ENCODE data around the gene TMEM72.

Gene TMEM72

DNA sequence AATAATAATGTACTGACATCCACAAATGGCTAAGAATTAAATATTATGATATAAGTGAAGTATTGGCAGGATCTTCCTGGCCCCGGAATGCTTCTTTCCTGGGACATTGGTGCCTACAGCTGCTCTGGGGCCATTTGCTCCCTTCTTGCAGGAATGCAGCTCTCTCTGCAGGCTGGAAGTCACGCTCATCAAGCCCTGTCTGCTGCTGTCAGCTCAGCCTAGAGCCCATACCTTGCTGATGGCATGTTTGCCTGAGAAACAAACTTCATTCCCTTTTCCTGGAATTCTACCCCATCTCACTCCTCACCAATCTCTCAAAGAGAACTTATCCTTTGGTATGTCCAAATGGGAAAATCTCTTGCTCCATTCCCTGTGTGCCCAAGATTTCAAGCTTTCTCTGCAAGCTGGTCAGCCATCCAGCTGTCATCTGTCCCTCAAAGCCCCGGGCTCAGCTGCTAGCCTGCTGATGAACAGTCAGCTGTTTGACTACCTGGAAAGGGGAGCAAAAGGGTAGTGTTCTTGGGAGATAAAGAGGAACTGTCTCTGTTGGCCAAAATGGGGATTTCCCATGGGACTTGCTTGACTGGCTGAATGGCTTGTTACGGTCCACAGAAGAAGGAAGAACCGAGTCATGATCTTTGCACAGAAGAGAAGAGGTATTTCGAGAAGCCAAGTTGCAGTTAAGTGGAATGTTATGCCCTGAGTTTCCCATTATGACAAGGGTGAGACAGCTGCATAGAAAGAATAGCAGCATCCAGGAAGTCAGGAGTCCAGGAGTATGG lies 36.4 kb downstream of the TMEM72 start:
- peaks cover 8% of the 10 kb centered on the region for H3K9me3 ChIP-seq (ENCODE audit: control insufficient read depth, low read length)
- no peak overlapping the region for H3K4me3 ChIP-seq (ENCODE audit: extremely low read depth, insufficient read depth, low read length, poor library complexity, severe bottlenecking)
- H3K27ac ChIP-seq (ENCODE audit: low read depth, low read length, severe bottlenecking), result no peak overlapping the region
- peaks cover 22% of the 10 kb centered on the region for H3K4me1 ChIP-seq (ENCODE audit: control insufficient read depth, insufficient read depth, low read length, poor library complexity, severe bottlenecking)
- no peaks in the 10 kb centered on the region for H3K36me3 ChIP-seq (ENCODE audit: control insufficient read depth, insufficient read depth, low read length)
- WGBS, 2 experiments (ENCODE audit: insufficient coverage in 2 of 2), result 93 to 95% methylated on average over 5 to 6 of the region's 6 CpGs

- H3K36me3 ChIP-seq (ENCODE audit: control insufficient read depth, insufficient read depth, low read length), result no peaks in the 10 kb centered on the region
- H3K4me3 ChIP-seq (ENCODE audit: extremely low read depth, insufficient read depth, low read length, poor library complexity, severe bottlenecking), result no peak overlapping the region
- no peak overlapping the region for H3K27ac ChIP-seq (ENCODE audit: low read depth, low read length, severe bottlenecking)
- H3K4me1 ChIP-seq (ENCODE audit: control insufficient read depth, insufficient read depth, low read length, poor library complexity, severe bottlenecking), result peaks cover 33% of the 10 kb centered on the region
- peaks cover 8% of the 10 kb centered on the region for H3K9me3 ChIP-seq (ENCODE audit: control insufficient read depth, low read length)
- WGBS, 2 experiments (ENCODE audit: insufficient coverage in 2 of 2), result 100% methylated on average over 1 of the region's 1 CpG; no CpG with 5 or more reads in 1 of the 2 experiments
These were observed 37.5 kb downstream of the TMEM72 start for GRCh38 chr10:44948642-44949041.

- no peaks in the 10 kb centered on the region for H3K36me3 ChIP-seq (ENCODE audit: control insufficient read depth, insufficient read depth, low read length)
- H3K27ac ChIP-seq (ENCODE audit: low read depth, low read length, severe bottlenecking), result no peak overlapping the region
- peaks cover 35% of the 10 kb centered on the region for H3K4me1 ChIP-seq (ENCODE audit: control insufficient read depth, insufficient read depth, low read length, poor library complexity, severe bottlenecking)
- 79 to 93% methylated on average over 2 to 4 of the region's 5 CpGs for WGBS, 2 experiments (ENCODE audit: insufficient coverage in 2 of 2)
- no peak overlapping the region for H3K4me3 ChIP-seq (ENCODE audit: extremely low read depth, insufficient read depth, low read length, poor library complexity, severe bottlenecking)
- peaks cover 5% of the 10 kb centered on the region for H3K9me3 ChIP-seq (ENCODE audit: control insufficient read depth, low read length)
These were observed 38.1 kb downstream of the TMEM72 start for GRCh38 chr10:44949127-44949802.

- WGBS, 2 experiments (ENCODE audit: insufficient coverage in 2 of 2), result 83 to 85% methylated on average over 2 to 3 of the region's 3 CpGs
- H3K4me1 ChIP-seq (ENCODE audit: control insufficient read depth, insufficient read depth, low read length, poor library complexity, severe bottlenecking), result peaks cover 35% of the 10 kb centered on the region
These were observed 38.8 kb downstream of the TMEM72 start for GRCh38 chr10:44949915-44950314.

DNA sequence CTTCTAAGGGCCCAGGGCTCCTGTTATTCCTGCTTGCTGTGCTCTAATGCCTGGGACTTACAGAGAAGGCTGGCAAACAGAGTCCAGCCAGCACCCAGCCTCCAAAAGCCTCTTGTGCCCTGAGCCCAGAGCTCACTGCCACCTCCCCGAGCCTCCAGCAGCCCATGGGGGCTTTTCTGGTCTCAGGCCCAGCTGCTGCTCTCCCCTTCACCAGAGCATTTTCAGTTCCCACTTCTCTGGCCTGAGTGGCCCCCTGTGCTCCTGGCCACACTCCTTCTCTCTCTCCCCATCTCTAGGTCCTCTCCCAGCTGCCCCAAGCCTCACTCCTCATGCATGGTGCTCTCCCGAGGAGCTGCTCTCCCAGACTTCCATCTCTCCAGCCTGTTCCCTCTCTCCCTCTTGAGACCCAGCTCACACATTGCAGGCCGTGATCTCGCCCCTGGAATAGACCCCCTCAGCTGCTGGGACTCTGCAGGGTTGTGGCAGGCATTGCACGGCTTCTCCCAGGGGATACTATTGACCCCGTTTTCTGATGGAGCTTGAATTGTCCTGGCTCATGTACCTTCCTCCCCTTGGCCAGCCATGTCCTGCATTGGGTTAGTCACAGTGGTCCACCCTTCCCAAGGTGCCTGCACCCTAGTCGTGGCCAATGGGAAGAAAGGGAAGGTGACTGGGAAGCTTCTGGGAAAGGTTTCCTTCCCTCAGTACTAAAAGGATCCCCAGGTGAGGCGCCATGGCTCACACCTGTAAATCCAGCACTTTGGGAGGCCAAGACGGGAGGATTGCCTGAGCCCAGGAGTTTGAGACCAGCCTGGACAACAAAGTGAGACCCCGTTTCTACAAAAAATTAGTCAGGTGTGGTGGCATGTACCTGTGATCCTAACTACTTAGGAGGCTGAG lies 39.4 kb downstream of the TMEM72 start:
- H3K4me1 ChIP-seq (ENCODE audit: control insufficient read depth, insufficient read depth, low read length, poor library complexity, severe bottlenecking), result peaks cover 35% of the 10 kb centered on the region
- no peak overlapping the region for H3K27ac ChIP-seq (ENCODE audit: low read depth, low read length, severe bottlenecking)
- peaks cover 1% of the 10 kb centered on the region for H3K36me3 ChIP-seq (ENCODE audit: control insufficient read depth, insufficient read depth, low read length)
- H3K9me3 ChIP-seq (ENCODE audit: control insufficient read depth, low read length), result no peaks in the 10 kb centered on the region
- WGBS, 2 experiments (ENCODE audit: insufficient coverage in 2 of 2), result 93 to 96% methylated on average over 5 to 9 of the region's 10 CpGs
- no peak overlapping the region for H3K4me3 ChIP-seq (ENCODE audit: extremely low read depth, insufficient read depth, low read length, poor library complexity, severe bottlenecking)

More at GRCh38 chr10:44949915-44950314, 38.8 kb downstream of the TMEM72 start:
- H3K27ac ChIP-seq (ENCODE audit: low read depth, low read length, severe bottlenecking), result no peak overlapping the region
- H3K4me3 ChIP-seq (ENCODE audit: extremely low read depth, insufficient read depth, low read length, poor library complexity, severe bottlenecking), result no peak overlapping the region
- H3K36me3 ChIP-seq (ENCODE audit: control insufficient read depth, insufficient read depth, low read length), result no peaks in the 10 kb centered on the region
- H3K9me3 ChIP-seq (ENCODE audit: control insufficient read depth, low read length), result no peaks in the 10 kb centered on the region

- peak overlapping the region; percentile 54 for H3K27ac ChIP-seq (ENCODE audit: low read depth, low read length, severe bottlenecking)
- 91 to 93% methylated on average over 2 to 3 of the region's 7 CpGs for WGBS, 2 experiments (ENCODE audit: insufficient coverage in 2 of 2)
- peaks cover 2% of the 10 kb centered on the region for H3K36me3 ChIP-seq (ENCODE audit: control insufficient read depth, insufficient read depth, low read length)
- no peak overlapping the region for H3K4me3 ChIP-seq (ENCODE audit: extremely low read depth, insufficient read depth, low read length, poor library complexity, severe bottlenecking)
- peaks cover 2% of the 10 kb centered on the region for H3K9me3 ChIP-seq (ENCODE audit: control insufficient read depth, low read length)
- H3K4me1 ChIP-seq (ENCODE audit: control insufficient read depth, insufficient read depth, low read length, poor library complexity, severe bottlenecking), result peaks cover 32% of the 10 kb centered on the region
These were observed 40.6 kb downstream of the TMEM72 start for GRCh38 chr10:44951576-44952226.

DNA sequence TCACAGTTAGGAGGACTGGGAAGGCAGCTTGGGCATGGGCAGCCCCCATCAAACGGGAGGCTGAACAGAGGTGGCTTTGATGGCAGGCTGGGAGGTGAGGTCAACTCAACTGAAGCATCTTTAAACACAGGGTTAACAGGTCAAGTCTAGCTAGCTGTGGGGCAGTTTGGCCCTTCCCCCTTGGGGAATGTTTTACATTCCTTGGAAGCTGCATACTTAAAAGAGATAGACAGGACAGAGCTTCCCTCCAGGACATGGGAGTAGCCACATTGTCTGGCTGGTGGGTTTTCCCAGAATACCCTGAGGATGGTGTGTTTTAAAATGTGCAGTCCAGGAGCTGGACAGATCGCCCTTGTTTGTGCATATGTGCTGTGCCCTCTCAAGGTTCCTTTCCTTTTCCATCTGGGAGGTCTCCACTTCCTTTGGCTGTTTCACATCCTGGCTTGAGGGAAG lies 41.7 kb downstream of the TMEM72 start:
- Histone ChIP-seq H3K36me3 (ENCODE audit: control insufficient read depth, insufficient read depth, low read length) (peaks cover 2% of the 10 kb centered on the region), H3K4me1 (ENCODE audit: control insufficient read depth, insufficient read depth, low read length, poor library complexity, severe bottlenecking) (peaks cover 27% of the 10 kb centered on the region), H3K27ac (ENCODE audit: low read depth, low read length, severe bottlenecking) (peak overlapping the region; percentile 54), H3K4me3 (ENCODE audit: extremely low read depth, insufficient read depth, low read length, poor library complexity, severe bottlenecking) (no peak overlapping the region), H3K9me3 (ENCODE audit: control insufficient read depth, low read length) (peaks cover 4% of the 10 kb centered on the region)
- 29 to 64% methylated on average over 2 of the region's 2 CpGs for WGBS, 2 experiments (ENCODE audit: insufficient coverage in 2 of 2)

DNA sequence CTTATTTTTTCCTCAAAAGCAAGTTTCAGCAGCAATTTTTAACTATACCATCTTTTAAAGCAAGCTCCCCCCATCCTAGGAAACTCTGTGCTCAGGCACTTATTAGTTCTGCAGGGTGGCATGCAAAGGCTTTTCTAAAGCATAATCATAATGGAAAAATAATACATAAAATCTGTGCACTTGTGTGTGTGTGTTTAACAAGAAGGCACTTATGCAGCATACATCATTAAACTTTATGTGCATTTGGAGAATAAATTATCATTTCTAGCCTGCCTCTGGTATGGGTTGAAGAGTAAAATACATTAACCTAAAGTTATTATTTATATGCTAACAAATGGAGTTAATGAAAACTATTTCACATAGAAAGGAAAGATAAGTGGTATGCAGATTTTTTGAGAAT lies 42.9 kb downstream of the TMEM72 start:
- Histone ChIP-seq H3K4me1 (ENCODE audit: control insufficient read depth, insufficient read depth, low read length, poor library complexity, severe bottlenecking) (peaks cover 33% of the 10 kb centered on the region), H3K4me3 (ENCODE audit: extremely low read depth, insufficient read depth, low read length, poor library complexity, severe bottlenecking) (no peak overlapping the region), H3K36me3 (ENCODE audit: control insufficient read depth, insufficient read depth, low read length) (peaks cover 2% of the 10 kb centered on the region), H3K27ac (ENCODE audit: low read depth, low read length, severe bottlenecking) (no peak overlapping the region), H3K9me3 (ENCODE audit: control insufficient read depth, low read length) (peaks cover 4% of the 10 kb centered on the region)

DNA sequence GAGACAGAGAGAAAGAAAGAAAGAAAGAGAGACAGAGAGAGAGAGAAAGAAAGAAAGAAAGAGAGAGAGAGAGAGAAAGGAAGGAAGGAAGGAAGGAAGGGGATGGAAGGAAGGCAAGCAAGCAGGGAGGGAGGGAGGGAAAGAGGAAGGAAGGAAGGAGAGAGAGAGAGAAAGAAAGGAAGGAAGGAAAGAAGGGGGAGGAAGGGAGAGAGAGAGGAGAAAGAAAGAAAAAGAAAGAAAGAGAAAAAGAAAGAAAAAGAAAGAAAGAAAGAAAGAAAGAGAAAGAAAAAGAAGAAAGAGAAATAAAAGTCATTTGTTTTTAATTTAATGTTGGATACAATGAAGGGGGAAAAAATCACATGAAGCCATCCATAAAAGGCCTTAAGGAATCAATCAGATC lies 43.8 kb downstream of the TMEM72 start:
- no peak overlapping the region for H3K27ac ChIP-seq (ENCODE audit: low read depth, low read length, severe bottlenecking)
- H3K4me3 ChIP-seq (ENCODE audit: extremely low read depth, insufficient read depth, low read length, poor library complexity, severe bottlenecking), result no peak overlapping the region
- H3K9me3 ChIP-seq (ENCODE audit: control insufficient read depth, low read length), result peaks cover 4% of the 10 kb centered on the region
- peaks cover 33% of the 10 kb centered on the region for H3K4me1 ChIP-seq (ENCODE audit: control insufficient read depth, insufficient read depth, low read length, poor library complexity, severe bottlenecking)
- peaks cover 2% of the 10 kb centered on the region for H3K36me3 ChIP-seq (ENCODE audit: control insufficient read depth, insufficient read depth, low read length)

DNA sequence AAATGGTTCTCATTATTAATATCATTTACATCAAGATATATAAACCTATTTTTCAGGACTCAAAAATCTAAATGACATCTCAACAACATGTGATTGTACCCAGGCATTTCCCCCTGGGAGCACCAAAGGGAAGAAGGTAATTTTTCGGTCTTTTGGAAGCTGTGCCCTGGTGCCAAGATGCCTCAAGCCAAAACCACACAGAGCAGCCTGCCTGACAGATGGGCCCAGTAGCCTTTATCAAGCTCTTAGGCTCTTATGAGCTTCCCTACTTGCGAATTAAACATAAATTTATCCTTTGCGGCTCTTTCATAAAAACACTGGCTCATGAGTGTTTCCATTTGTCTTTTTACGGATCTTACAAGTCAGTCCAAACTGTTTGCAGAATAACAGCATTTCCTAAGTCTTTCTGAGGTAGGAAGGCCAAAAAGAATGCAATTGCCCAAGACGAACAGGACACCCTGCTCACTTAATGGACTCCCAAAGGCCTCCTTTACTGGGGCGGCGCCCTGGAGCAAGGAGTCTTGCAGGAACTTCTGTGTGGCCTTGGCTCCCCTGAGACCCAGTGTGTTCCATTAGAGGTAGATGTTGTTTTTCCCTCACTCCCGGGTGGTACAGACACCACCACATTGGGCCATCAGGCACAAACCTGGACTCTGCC lies 44.4 kb downstream of the TMEM72 start:
- 96 to 97% methylated on average over 7 to 8 of the region's 8 CpGs for WGBS, 2 experiments (ENCODE audit: insufficient coverage in 2 of 2)
- H3K27ac ChIP-seq (ENCODE audit: low read depth, low read length, severe bottlenecking), result no peak overlapping the region
- H3K4me1 ChIP-seq (ENCODE audit: control insufficient read depth, insufficient read depth, low read length, poor library complexity, severe bottlenecking), result peaks cover 33% of the 10 kb centered on the region
- no peak overlapping the region for H3K4me3 ChIP-seq (ENCODE audit: extremely low read depth, insufficient read depth, low read length, poor library complexity, severe bottlenecking)
- H3K36me3 ChIP-seq (ENCODE audit: control insufficient read depth, insufficient read depth, low read length), result peaks cover 2% of the 10 kb centered on the region
- peaks cover 4% of the 10 kb centered on the region for H3K9me3 ChIP-seq (ENCODE audit: control insufficient read depth, low read length)

Measured in mesodermal cell (in vitro differentiated cells).